CD4-positive, alpha-beta T cell treated with Interferon gamma for 1 hour (primary cell): ENCODE results near the gene FYN.

Source experiments
- DNase-seq: peaks from one replicate; pipeline ENCODE4 v3.0.0-alpha.2; 2020

Gene FYN

GRCh38 chr6:111805511-111806164 lies 67.6 kb downstream of the FYN start:
- DNase-seq: no peak

GRCh38 chr6:111804627-111805235 lies 68.5 kb downstream of the FYN start:
- peak; percentile 66 for DNase-seq

- no peak for DNase-seq
Observed at GRCh38 chr6:111803804-111804203, 69.4 kb downstream of the FYN start.

- no peak for DNase-seq
Observed at GRCh38 chr6:111803371-111803770, 69.9 kb downstream of the FYN start.

GRCh38 chr6:111802720-111803330 lies 70.4 kb downstream of the FYN start:
- no peak for DNase-seq

GRCh38 chr6:111802015-111802414 lies 71.2 kb downstream of the FYN start:
- no peak for DNase-seq

- DNase-seq: no peak
Observed at GRCh38 chr6:111800821-111801220, 72.4 kb downstream of the FYN start.

- no peak for DNase-seq
Observed at GRCh38 chr6:111800259-111800765, 72.9 kb downstream of the FYN start.

- no peak for DNase-seq
Observed at GRCh38 chr6:111799576-111800258, 73.5 kb downstream of the FYN start.

- DNase-seq: no peak
Observed at GRCh38 chr6:111798281-111798725, 74.9 kb downstream of the FYN start.

- DNase-seq: no peak
Observed at GRCh38 chr6:111796310-111796918, 76.8 kb downstream of the FYN start.

- no peak for DNase-seq
Observed at GRCh38 chr6:111795558-111795957, 77.7 kb downstream of the FYN start.

- no peak for DNase-seq
Observed at GRCh38 chr6:111794727-111795452, 78.4 kb downstream of the FYN start.

GRCh38 chr6:111794300-111794699 lies 79.0 kb downstream of the FYN start:
- no peak for DNase-seq

GRCh38 chr6:111793711-111794111 lies 79.5 kb downstream of the FYN start:
- DNase-seq: peak; percentile 59

GRCh38 chr6:111792914-111793700 lies 80.1 kb downstream of the FYN start:
- DNase-seq: no peak

GRCh38 chr6:111792241-111792640 lies 81.0 kb downstream of the FYN start:
- DNase-seq: no peak

GRCh38 chr6:111791415-111791814 lies 81.8 kb downstream of the FYN start:
- no peak for DNase-seq

- no peak for DNase-seq
Observed at GRCh38 chr6:111789598-111789997, 83.7 kb downstream of the FYN start.

- no peak for DNase-seq
Observed at GRCh38 chr6:111788379-111789276, 84.6 kb downstream of the FYN start.
